ENCODE results near the gene POU6F2. TPM values are rescaled to one million over a fixed set of nuclear protein-coding genes. Genes with fewer than 3 reads are reported as not detected.

POU6F2 gene
- total RNA-seq, 6 donors from 2014 or later = under 0.01 to 1.4 (median 0.24) TPM; not detected in 2

DNA sequence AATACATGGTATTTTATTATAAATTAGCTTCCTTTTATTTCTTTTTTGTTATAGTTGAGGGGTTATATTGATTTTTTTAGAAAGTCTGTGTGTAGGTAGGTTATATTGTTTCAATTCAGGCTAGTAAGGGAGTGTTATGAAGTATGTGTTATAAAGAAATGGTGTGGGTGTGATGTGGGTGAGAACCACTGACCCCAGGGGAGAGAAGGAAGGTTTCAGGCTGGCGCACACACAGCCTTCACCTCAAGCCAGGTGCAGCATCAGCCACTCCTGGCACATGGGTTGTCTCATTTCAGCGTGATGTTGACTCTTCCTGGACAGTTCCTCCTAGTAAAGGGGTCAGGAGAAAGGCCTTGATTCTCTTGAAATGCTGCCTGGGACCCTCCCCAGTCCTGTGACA, 291.3 kb downstream of the POU6F2 start:
- no peak for ATAC-seq (ENCODE audit: low FRiP score in 2 of 2)
- 48 to 89% methylated on average over 2 of the region's 2 CpGs for WGBS, 2 donors
- no peak for TF ChIP-seq POLR2AphosphoS5 (IDR thresholded peaks at IDR 0.05)
- TF ChIP-seq EP300 (IDR thresholded peaks at IDR 0.05) = no peak
- no peak for TF ChIP-seq POLR2A (IDR thresholded peaks at IDR 0.05)
- TF ChIP-seq CTCF (IDR thresholded peaks at IDR 0.05) = no peak
- DNase-seq = no peak
- Histone ChIP-seq H3K36me3 (no peaks in the 10 kb centered on the region), H3K27ac (no peak overlapping the region), H3K4me3 (no peak overlapping the region), H3K27me3 (no peaks in the 10 kb centered on the region), H3K9me3 (no peaks in the 10 kb centered on the region), H3K4me1 (peaks cover 0 to 4% (median 0%) of the 10 kb centered on the region in 4 donors)

- H3K4me3 ChIP-seq = no peak overlapping the region
- 84 to 85% methylated on average over 5 of the region's 5 CpGs for WGBS, 2 donors
- ATAC-seq (ENCODE audit: low FRiP score in 2 of 2) = no peak
- H3K36me3 ChIP-seq = no peaks in the 10 kb centered on the region
- no peak for DNase-seq
- H3K27me3 ChIP-seq = no peaks in the 10 kb centered on the region
- TF ChIP-seq POLR2AphosphoS5 (IDR thresholded peaks at IDR 0.05) = no peak
- no peak for TF ChIP-seq CTCF (IDR thresholded peaks at IDR 0.05)
- TF ChIP-seq POLR2A (IDR thresholded peaks at IDR 0.05) = no peak
- TF ChIP-seq EP300 (IDR thresholded peaks at IDR 0.05) = no peak
- H3K4me1 ChIP-seq = peaks cover 0 to 4% (median 0%) of the 10 kb centered on the region in 4 donors
- no peak overlapping the region for H3K27ac ChIP-seq
- no peaks in the 10 kb centered on the region for H3K9me3 ChIP-seq
These were observed 292.3 kb downstream of the POU6F2 start for GRCh38 chr7:39270018-39270417.

DNA sequence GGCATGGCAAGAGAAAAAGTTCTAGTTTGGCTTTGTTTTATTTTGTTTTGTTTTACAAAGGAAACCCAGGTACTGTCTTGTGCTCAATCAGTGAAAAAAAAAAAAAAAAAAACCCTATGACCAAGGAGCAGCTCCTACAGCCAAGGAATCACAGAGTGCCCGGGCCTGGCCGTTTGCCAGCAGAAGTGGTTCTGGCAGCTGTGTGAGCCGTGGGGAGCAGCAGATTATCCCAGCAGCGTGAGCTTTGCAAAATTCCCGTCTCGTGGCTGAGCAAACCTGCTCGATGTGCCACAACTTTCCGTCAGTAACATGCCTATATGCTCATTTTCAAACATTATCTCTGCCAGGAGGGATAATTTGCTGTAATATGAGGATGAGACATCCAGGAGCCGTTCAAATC, 293.7 kb downstream of the POU6F2 start:
- no peak for ATAC-seq (ENCODE audit: low FRiP score in 2 of 2)
- WGBS, 2 donors = 30 to 32% methylated on average over 9 of the region's 9 CpGs
- H3K4me3 ChIP-seq = no peak overlapping the region

GRCh38 chr7:39272111-39272510, 294.4 kb downstream of the POU6F2 start:
- no peaks in the 10 kb centered on the region for H3K36me3 ChIP-seq
- DNase-seq (no peak), ATAC-seq (ENCODE audit: low FRiP score in 2 of 2) (no peak)
- TF ChIP-seq POLR2AphosphoS5 (IDR thresholded peaks at IDR 0.05) = no peak
- TF ChIP-seq CTCF (IDR thresholded peaks at IDR 0.05) = no peak
- no peak overlapping the region for H3K4me3 ChIP-seq
- 62 to 80% methylated on average over 1 of the region's 1 CpG for WGBS, 2 donors
- H3K9me3 ChIP-seq = no peaks in the 10 kb centered on the region
- peaks cover 0 to 4% (median 0%) of the 10 kb centered on the region in 4 donors for H3K4me1 ChIP-seq
- no peaks in the 10 kb centered on the region for H3K27me3 ChIP-seq
- H3K27ac ChIP-seq = no peak overlapping the region

More for the DNA sequence above, 293.7 kb downstream of the POU6F2 start:
- Histone ChIP-seq H3K27me3 (no peaks in the 10 kb centered on the region), H3K36me3 (no peaks in the 10 kb centered on the region), H3K27ac (no peak overlapping the region), H3K4me1 (peaks cover 0 to 4% (median 0%) of the 10 kb centered on the region in 4 donors), H3K9me3 (no peaks in the 10 kb centered on the region)
- TF ChIP-seq CTCF (IDR thresholded peaks at IDR 0.05) (no peak), POLR2AphosphoS5 (IDR thresholded peaks at IDR 0.05) (no peak), EP300 (IDR thresholded peaks at IDR 0.05) (no peak), POLR2A (IDR thresholded peaks at IDR 0.05) (no peak)
- DNase-seq = peak; percentile 48 to 79

- DNase-seq = no peak
- Histone ChIP-seq H3K27ac (no peak overlapping the region), H3K4me1 (peaks cover 0 to 4% (median 0%) of the 10 kb centered on the region in 4 donors), H3K9me3 (no peaks in the 10 kb centered on the region), H3K36me3 (no peaks in the 10 kb centered on the region), H3K4me3 (no peak overlapping the region), H3K27me3 (no peaks in the 10 kb centered on the region)
- TF ChIP-seq POLR2A (IDR thresholded peaks at IDR 0.05) (no peak), EP300 (IDR thresholded peaks at IDR 0.05) (no peak), CTCF (IDR thresholded peaks at IDR 0.05) (no peak), POLR2AphosphoS5 (IDR thresholded peaks at IDR 0.05) (no peak)
- ATAC-seq (ENCODE audit: low FRiP score in 2 of 2) = no peak
These were observed 295.0 kb downstream of the POU6F2 start for GRCh38 chr7:39272691-39273090.

Measured in upper lobe of left lung (tissue), 6 donors.